ENCODE data around the gene TBX19.

DNA sequence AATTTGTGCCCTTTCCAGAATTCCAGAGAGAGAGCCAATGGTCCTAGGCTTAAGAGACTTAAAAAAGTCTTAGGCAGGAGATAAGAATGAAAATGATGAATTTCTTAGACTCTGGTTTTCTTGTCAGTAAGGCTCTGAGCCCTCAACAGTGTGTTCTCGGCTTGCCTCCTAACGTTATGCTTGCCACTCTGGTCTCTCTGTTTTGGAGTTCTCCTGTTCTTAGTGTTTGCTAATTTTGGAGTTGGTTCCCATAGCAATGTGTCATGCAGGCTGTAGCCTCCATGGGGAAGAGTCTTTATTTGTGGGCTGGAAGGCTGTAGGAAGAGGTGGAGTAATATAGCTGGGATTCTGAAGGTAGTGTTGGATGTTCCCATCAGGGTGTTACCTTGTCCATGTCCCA lies 19.9 kb downstream of the TBX19 start:
- TF ChIP-seq, protein P1, sequence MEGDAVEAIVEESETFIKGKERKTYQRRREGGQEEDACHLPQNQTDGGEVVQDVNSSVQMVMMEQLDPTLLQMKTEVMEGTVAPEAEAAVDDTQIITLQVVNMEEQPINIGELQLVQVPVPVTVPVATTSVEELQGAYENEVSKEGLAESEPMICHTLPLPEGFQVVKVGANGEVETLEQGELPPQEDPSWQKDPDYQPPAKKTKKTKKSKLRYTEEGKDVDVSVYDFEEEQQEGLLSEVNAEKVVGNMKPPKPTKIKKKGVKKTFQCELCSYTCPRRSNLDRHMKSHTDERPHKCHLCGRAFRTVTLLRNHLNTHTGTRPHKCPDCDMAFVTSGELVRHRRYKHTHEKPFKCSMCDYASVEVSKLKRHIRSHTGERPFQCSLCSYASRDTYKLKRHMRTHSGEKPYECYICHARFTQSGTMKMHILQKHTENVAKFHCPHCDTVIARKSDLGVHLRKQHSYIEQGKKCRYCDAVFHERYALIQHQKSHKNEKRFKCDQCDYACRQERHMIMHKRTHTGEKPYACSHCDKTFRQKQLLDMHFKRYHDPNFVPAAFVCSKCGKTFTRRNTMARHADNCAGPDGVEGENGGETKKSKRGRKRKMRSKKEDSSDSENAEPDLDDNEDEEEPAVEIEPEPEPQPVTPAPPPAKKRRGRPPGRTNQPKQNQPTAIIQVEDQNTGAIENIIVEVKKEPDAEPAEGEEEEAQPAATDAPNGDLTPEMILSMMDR (IDR thresholded peaks at IDR 0.05), result no peak
- TF ChIP-seq POLR2A (IDR thresholded peaks at IDR 0.05), result no peak
